HepG2 (cell line): Measurements from ENCODE around the gene ZMYM1. TPM values are rescaled to one million over a fixed set of nuclear protein-coding genes. Genes with fewer than 3 reads are reported as not detected.

Experiments
- ATAC-seq: fragments of 200-7000 bp; cut with Tn5 transposase; 3 replicates; pipeline ENCODE4 v1.9.1; 2020; ENCODE audit warnings: mild to moderate bottlenecking, moderate library complexity
- Bru-seq: library from RNA; stranded (reverse); fragments of 400-500 nt; gene quantifications from one replicate; lab custom pipeline; 2021; lab: Mats Ljungman, UMichigan
- BruChase-seq, 2 experiments: library from RNA; stranded (reverse); fragments of 400-500 nt; gene quantifications; one replicate each; lab custom pipeline; 2021; lab: Mats Ljungman, UMichigan
- BruUV-seq: library from RNA; stranded (reverse); fragments of 400-500 nt; replicated peaks from 2 replicates; lab custom pipeline; 2021; lab: Mats Ljungman, UMichigan
- CTCF ChIA-PET: fragments of 300-600 bp; formaldehyde crosslinking; extraction: SDS; loops from one replicate; lab custom pipeline; 2021; ENCODE audit warnings: low total read pairs, inconsistent platforms, low intra/inter-chr PET ratio; lab: Yijun Ruan, JAX
- POLR2A ChIA-PET: fragments of 350-600 bp; sonication (Branson Sonifier 250); formaldehyde crosslinking; loops from one replicate; lab custom pipeline; 2020; ENCODE audit warnings: antibody characterized with exemption, inconsistent platforms; lab: Yijun Ruan, JAX
- DNase-seq: peaks from one replicate; pipeline ENCODE4 v3.0.0-alpha.2; 2015; ENCODE audit warnings: low spot score
- FAIRE-seq: peaks from 3 replicates; lab custom pipeline; 2011; peaks lifted over from hg19 to GRCh38; lab: Jason Lieb, UNC
- H2AFZ ChIP-seq: one replicate; pipeline ENCODE4 v1.6.1; 2011; ENCODE audit warnings: low read length, inconsistent platforms
- H3K27ac ChIP-seq: fragments of 300-600 bp; 3 replicates; pipeline ENCODE4 v1.8.0; 2011; ENCODE audit warnings: mixed run types, mild to moderate bottlenecking, mixed read lengths, low read length, inconsistent platforms; ENCODE audit not compliant: insufficient read depth; ENCODE audit errors: extremely low read length
- H3K27me3 ChIP-seq, 2 experiments: fragments of 200-600 bp in 1 of 2; 2 replicates in 1 of 2; 3 replicates in 1 of 2; pipeline versions ENCODE4 v1.6.0 to v1.8.0; 2011; ENCODE audit warnings: low read length in 2 of 2, mild to moderate bottlenecking in 2 of 2, moderate library complexity in 2 of 2, inconsistent platforms in 1 of 2; ENCODE audit not compliant: insufficient read depth in 2 of 2, control insufficient read depth in 1 of 2
- H3K36me3 ChIP-seq, 2 experiments: fragments of 200-600 bp in 1 of 2; replicated peaks in 1 of 2; 2 replicates in 1 of 2; 3 replicates in 1 of 2; pipeline versions ENCODE4 v1.5.1 to v1.8.0; 2011; ENCODE audit warnings: low read length in 2 of 2, inconsistent platforms in 1 of 2; ENCODE audit not compliant: insufficient read depth in 2 of 2, control insufficient read depth in 1 of 2
- H3K4me1 ChIP-seq: 2 replicates; pipeline ENCODE4 v1.5.1; 2012; ENCODE audit warnings: low read length, inconsistent platforms; ENCODE audit not compliant: insufficient read depth
- H3K4me2 ChIP-seq: 2 replicates; pipeline ENCODE4 v1.6.0; 2011; ENCODE audit warnings: low read depth, low read length, inconsistent platforms
- H3K4me3 ChIP-seq, 3 experiments: fragments of 200-600 bp in 1 of 3; sonication (generic), shearing (Covaris generic) in 1 of 3; replicated peaks in 1 of 3; 2 replicates each; pipeline ENCODE4 v1.5.1; 2011 to 2016; ENCODE audit warnings: low read length in 3 of 3, inconsistent platforms in 2 of 3, low read depth in 2 of 3, mild to moderate bottlenecking in 2 of 3, control low read depth in 1 of 3, mixed read lengths in 1 of 3; ENCODE audit not compliant: insufficient read depth in 1 of 3
- H3K79me2 ChIP-seq: one replicate; pipeline ENCODE4 v1.6.1; 2011; ENCODE audit warnings: low read length, inconsistent platforms; ENCODE audit not compliant: insufficient read depth
- H3K9ac ChIP-seq: 2 replicates; pipeline ENCODE4 v1.6.0; 2011; ENCODE audit warnings: mild to moderate bottlenecking, low read depth, low read length, inconsistent platforms; ENCODE audit not compliant: insufficient read depth
- H3K9me3 ChIP-seq: 2 replicates; pipeline ENCODE4 v1.5.1; 2012; ENCODE audit warnings: mild to moderate bottlenecking, low read length
- H4K20me1 ChIP-seq: 2 replicates; pipeline ENCODE4 v1.6.0; 2011; ENCODE audit warnings: inconsistent platforms, mild to moderate bottlenecking, low read length, moderate library complexity; ENCODE audit not compliant: insufficient read depth
- CAMTA2 ChIP-seq: sonication (generic); formaldehyde crosslinking; IDR thresholded peaks from 2 replicates; pipeline ENCODE4 v1.4.0; 2020; ENCODE audit warnings: mild to moderate bottlenecking, missing genetic modification reagents, borderline replicate concordance
- PTBP1 ChIP-seq: fragments of 200-400 bp; formaldehyde crosslinking; IDR thresholded peaks from 2 replicates; pipeline ENCODE4 v1.6.1; 2018; ENCODE audit warnings: low read length, low read depth; ENCODE audit not compliant: poor library complexity, severe bottlenecking
- ZNF180 ChIP-seq: sonication (generic); formaldehyde crosslinking; IDR thresholded peaks from 2 replicates; pipeline ENCODE4 v1.4.0; 2020; ENCODE audit warnings: low read depth, missing genetic modification reagents, borderline replicate concordance
- WGBS: methylation state at CpG from one replicate; pipeline ENCODE4 v1.1.6; 2017; ENCODE audit warnings: low lambda C conversion rate; 5-methylcytosine and 5-hydroxymethylcytosine counted together
- in situ Hi-C: cut with HindIII; loops from 2 replicates; pipeline ENCODE4 v1.10.0; 2017; ENCODE audit warnings: low pct_unique_long_range_greater_than_20kb; ENCODE audit not compliant: extremely low pct_ligation_motif_present
- intact Hi-C: fragments of 100-400 bp; cut with micrococcal nuclease; formaldehyde crosslinking; loops from one replicate; pipeline ENCODE4 v1.10.0; 2022; ENCODE audit not compliant: unreplicated experiment
- long read RNA-seq, 2 experiments: library from RNA in 1 of 2; library from polyadenylated mRNA in 1 of 2; stranded (forward) in 1 of 2; unstranded in 1 of 2; transcript quantifications; one replicate each; pipeline ENCODE4 v2.0.0, GENCODE V29; 2019 to 2022
- polyA minus RNA-seq, 3 experiments: library from RNA; depleted of rRNA, polyadenylated mRNA; stranded (reverse); fragments of >200 nt; gene quantifications; 2 replicates each; pipeline ENCODE4 v1.2.3, GENCODE V29; 2011; ENCODE audit warnings: low replicate concordance in 1 of 3
- polyA plus RNA-seq, 8 experiments: library from polyadenylated mRNA; depleted of rRNA in 3 of 8; stranded (reverse) in 7 of 8; unstranded in 1 of 8; fragments of >200 nt; fragmentation: Illumina TruSeq in 4 of 8; extraction: Trizol in 4 of 8; gene quantifications; 2 replicates each; pipeline versions ENCODE4 v1.2.1 to v1.2.3, GENCODE V29; 2011 to 2016; ENCODE audit warnings: low read depth in 4 of 8, missing spikeins in 1 of 8, mixed read lengths in 1 of 8; ENCODE audit not compliant: insufficient read depth in 1 of 8
- total RNA-seq, 5 experiments: library from RNA; depleted of rRNA; stranded (reverse); fragments of >200 nt; fragmentation: Illumina TruSeq; extraction: Trizol; gene quantifications; 2 replicates each; pipeline ENCODE4 v1.2.3, GENCODE V29; 2016; ENCODE audit warnings: low read depth in 1 of 5
- TF ChIP-seq, protein P1 (sequence below): sonication (generic); formaldehyde crosslinking; IDR thresholded peaks from 2 replicates; pipeline ENCODE4 v1.4.0; 2020; ENCODE audit warnings: mild to moderate bottlenecking, missing genetic modification reagents

The ZMYM1 gene
- 16.2 and 22.8 TPM in 2 replicates for total RNA-seq (2016; rRNA removed; fragmentation: Illumina TruSeq; extraction: Trizol)
- 26.4 and 28.7 TPM in 2 replicates for total RNA-seq (2016; cell fraction: cytosol; rRNA removed; fragmentation: Illumina TruSeq; extraction: Trizol; ENCODE audit: low read depth)
- 16.4 and 24.0 TPM in 2 replicates for total RNA-seq (2016; cell fraction: insoluble cytoplasmic fraction; rRNA removed; fragmentation: Illumina TruSeq; extraction: Trizol)
- 14.5 and 14.6 TPM in 2 replicates for total RNA-seq (2016; cell fraction: membrane; rRNA removed; fragmentation: Illumina TruSeq; extraction: Trizol)
- 13.6 and 17.9 TPM in 2 replicates for total RNA-seq (2016; cell fraction: nucleus; rRNA removed; fragmentation: Illumina TruSeq; extraction: Trizol)
- polyA plus RNA-seq (2011; rRNA removed), result 8.5 and 10.0 TPM in 2 replicates
- 2.8 and 3.6 TPM in 2 replicates for polyA plus RNA-seq (2011; cell fraction: cytosol; rRNA removed)
- 7.3 and 9.6 TPM in 2 replicates for polyA plus RNA-seq (2011; cell fraction: nucleus; rRNA removed)
- polyA plus RNA-seq (2012), result 2.9 and 5.4 TPM in 2 replicates
- polyA plus RNA-seq (2016; cell fraction: cytosol; fragmentation: Illumina TruSeq; extraction: Trizol; ENCODE audit: low read depth), result 0.18 and 0.41 TPM in 2 replicates
- 8.4 and 8.8 TPM in 2 replicates for polyA plus RNA-seq (2016; cell fraction: insoluble cytoplasmic fraction; fragmentation: Illumina TruSeq; extraction: Trizol; ENCODE audit: low read depth)
- polyA plus RNA-seq (2016; cell fraction: membrane; fragmentation: Illumina TruSeq; extraction: Trizol; ENCODE audit: low read depth), result 1.1 TPM in 2 replicates
- polyA plus RNA-seq (2016; cell fraction: nucleus; fragmentation: Illumina TruSeq; extraction: Trizol; ENCODE audit: insufficient read depth, low read depth), result 18.2 and 21.2 TPM in 2 replicates
- 11.9 and 27.4 TPM in 2 replicates for polyA minus RNA-seq (2011; rRNA and poly(A)+ RNA removed; ENCODE audit: low replicate concordance)
- polyA minus RNA-seq (2011; cell fraction: cytosol; rRNA and poly(A)+ RNA removed), result 7.4 and 9.1 TPM in 2 replicates
- polyA minus RNA-seq (2011; cell fraction: nucleus; rRNA and poly(A)+ RNA removed), result 18.0 and 22.3 TPM in 2 replicates
- percentile 51 among the genes with signal in this experiment for Bru-seq, nascent RNA
- percentile 58 among the genes with signal in this experiment for BruChase-seq, experiment 1, labeled RNA remaining after a 6-hour chase
- BruChase-seq, experiment 2, labeled RNA remaining after a 2-hour chase, result percentile 60 among the genes with signal in this experiment
- long read RNA-seq, experiment 1, full-length matches to known transcripts, result 3 of 7 reads
- long read RNA-seq, experiment 1, partial matches to known transcripts, result 2 of 7 reads
- long read RNA-seq, experiment 1, other reads (novel, unspliced or antisense), result 2 of 7 reads
- long read RNA-seq, experiment 2, partial matches to known transcripts, result 0 of 3 reads
- long read RNA-seq, experiment 2, other reads (novel, unspliced or antisense), result 3 of 3 reads

DNA sequence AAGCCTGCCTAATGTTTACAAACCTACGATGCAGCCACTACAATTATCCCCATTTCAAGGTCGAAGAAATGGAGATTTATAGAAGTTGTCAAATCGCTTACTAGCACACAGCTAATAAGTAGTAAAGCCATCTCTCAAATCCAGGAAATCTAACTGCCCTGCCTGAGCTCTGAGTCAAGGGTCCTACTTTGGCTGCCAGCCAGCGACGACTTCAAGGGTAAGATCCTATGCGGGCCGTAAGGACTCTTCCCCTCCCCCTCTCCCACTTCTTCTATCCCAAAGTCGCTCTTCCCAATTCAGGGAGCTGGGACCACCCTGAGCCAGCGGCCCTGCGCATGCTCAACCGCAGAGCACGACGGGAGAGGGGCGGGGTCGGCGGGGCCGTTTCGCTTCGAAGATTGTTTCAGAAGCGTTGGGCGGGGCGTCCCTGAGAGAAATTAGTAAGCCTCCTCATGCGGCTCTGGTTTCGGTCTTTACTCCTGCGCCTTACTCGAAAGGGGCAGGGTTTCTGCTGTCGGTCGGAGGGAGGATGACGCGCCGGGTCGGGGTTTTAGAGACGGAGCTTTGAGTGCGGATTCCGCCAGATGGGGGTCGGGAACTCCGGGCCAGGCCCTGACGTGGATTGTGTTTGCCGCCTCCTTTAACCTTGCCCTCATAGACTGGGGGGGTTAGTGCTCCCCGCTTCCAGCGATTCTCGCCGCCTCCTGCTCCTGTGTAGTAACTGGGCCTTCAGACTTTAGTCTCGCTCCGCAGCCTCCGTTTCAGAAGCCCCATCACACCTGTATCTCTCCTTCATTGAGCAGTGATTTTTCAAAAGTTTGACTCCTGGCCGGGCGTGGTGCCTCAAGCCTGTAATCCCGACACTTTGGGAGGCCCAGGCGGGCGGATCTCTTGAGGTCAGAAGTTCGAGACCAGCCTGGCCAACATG lies at the start of gene ZMYM1:
Gene ZMYM1 (plus strand): TSS at position 383 of the 928 bp plus-strand sequence. CDS start 14,603 bp downstream, outside the sequence.
- Histone ChIP-seq H3K79me2 (peaks cover 39% of the 10 kb centered on the region), H3K4me3 (peak within 1 kb of the TSS; percentile 79 to 88 (median 85)), H3K9ac (peak within 1 kb of the TSS; percentile 90), H3K27me3 (no peaks in the 10 kb centered on the region; a peak in 1 of 5 replicates), H3K4me2 (peak within 1 kb of the TSS; percentile 83), H4K20me1 (peaks cover 3% of the 10 kb centered on the region; the same call in 1 of the 2 replicates), H3K9me3 (no peaks in the 10 kb centered on the region), H3K36me3 (no peaks in the 10 kb centered on the region; a peak in 1 of 5 replicates), H2AFZ (peak within 1 kb of the TSS; percentile 90), H3K27ac (peak within 1 kb of the TSS; percentile 81), H3K4me1 (peaks cover 18% of the 10 kb centered on the region)
- ATAC-seq (peak; percentile 95), DNase-seq (peak; percentile 73), FAIRE-seq (peak; percentile 23)
- in situ Hi-C loops, result no loop called here
- WGBS, result under 1% methylated on average over 34 of the region's 52 CpGs
- TSS peak; percentile 88 for BruUV-seq
- ChIA-PET CTCF (no interaction called here), POLR2A (interaction anchor here (0.9 to 2.8 kb wide), 5 partner anchors 48 to 189 kb away, joined by 3 to 14 read pairs (median 3); partner anchors contain the start of genes SFPQ, TMEM35B, ZMYM4 and ZMYM6)
- intact Hi-C loops, result no loop called here
- TF ChIP-seq, protein P1, sequence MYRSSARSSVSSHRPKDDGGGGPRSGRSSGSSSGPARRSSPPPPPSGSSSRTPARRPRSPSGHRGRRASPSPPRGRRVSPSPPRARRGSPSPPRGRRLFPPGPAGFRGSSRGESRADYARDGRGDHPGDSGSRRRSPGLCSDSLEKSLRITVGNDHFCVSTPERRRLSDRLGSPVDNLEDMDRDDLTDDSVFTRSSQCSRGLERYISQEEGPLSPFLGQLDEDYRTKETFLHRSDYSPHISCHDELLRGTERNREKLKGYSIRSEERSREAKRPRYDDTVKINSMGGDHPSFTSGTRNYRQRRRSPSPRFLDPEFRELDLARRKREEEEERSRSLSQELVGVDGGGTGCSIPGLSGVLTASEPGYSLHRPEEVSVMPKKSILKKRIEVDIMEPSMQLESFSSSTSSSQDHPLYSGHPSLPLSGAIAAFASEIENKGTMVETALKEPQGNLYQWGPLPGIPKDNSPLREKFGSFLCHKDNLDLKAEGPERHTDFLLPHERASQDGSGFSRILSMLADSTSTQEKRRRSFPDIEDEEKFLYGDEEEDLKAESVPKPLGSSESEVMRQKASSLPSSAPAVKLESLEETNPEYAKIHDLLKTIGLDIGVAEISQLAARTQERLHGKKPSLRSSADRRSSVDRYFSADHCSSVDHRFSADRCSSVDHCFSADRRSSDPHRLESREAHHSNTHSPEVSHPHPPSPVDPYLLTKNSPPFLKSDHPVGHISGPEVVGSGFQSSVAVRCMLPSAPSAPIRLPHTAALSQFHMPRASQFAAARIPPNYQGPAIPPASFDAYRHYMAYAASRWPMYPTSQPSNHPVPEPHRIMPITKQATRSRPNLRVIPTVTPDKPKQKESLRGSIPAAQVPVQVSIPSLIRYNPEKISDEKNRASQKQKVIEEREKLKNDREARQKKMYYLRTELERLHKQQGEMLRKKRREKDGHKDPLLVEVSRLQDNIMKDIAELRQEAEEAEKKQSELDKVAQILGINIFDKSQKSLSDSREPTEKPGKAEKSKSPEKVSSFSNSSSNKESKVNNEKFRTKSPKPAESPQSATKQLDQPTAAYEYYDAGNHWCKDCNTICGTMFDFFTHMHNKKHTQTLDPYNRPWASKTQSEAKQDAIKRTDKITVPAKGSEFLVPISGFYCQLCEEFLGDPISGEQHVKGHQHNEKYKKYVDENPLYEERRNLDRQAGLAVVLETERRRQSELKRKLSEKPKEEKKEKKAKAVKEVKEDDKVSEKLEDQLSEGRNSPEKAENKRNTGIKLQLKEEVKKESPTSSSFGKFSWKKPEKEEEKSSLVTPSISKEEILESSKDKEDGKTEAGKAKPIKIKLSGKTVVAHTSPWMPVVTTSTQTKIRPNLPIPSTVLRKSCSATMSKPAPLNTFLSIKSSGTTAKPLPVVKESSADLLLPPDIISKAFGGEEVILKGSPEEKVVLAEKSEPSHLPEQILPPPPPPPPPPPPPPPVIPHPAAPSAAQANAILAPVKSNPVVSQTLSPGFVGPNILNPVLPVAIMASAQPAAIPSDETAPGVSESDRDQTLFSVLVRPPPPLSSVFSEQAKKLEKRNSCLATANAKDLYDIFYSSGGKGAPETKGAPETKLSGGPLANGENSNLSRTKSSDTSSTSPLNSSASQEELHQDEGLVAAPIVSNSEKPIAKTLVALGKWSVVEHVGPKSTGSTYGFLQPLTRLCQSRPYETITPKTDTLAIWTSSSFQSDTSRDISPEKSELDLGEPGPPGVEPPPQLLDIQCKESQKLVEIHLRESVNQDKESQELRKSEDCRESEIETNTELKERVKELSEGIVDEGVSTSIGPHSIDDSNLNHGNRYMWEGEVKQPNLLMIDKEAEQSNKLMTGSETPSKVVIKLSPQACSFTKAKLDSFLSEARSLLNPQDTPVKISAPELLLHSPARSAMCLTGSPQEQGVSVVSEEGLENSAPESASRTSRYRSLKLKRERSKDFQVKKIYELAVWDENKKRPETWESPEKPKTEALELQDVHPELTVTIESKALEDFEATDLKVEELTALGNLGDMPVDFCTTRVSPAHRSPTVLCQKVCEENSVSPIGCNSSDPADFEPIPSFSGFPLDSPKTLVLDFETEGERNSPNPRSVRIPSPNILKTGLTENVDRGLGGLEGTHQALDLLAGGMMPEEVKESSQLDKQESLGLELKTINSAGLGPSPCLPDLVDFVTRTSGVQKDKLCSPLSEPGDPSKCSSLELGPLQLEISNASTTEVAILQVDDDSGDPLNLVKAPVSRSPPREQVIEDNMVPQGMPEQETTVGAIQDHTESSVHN (CRISPR knock-in tag), result no peak
- TF ChIP-seq CAMTA2 (CRISPR knock-in tag) (no peak; the same call in 1 of the 2 replicates), ZNF180 (CRISPR knock-in tag) (no peak), PTBP1 (no peak)
